Transverse colon (tissue), 1 donor: Measurements from ENCODE around the gene LEKR1.

ENCODE experiments used
- EP300 ChIP-seq: sonication (generic); formaldehyde crosslinking; IDR thresholded peaks from one replicate; pipeline ENCODE4 v1.6.1; 2017; ENCODE audit warnings: antibody characterized with exemption, low read depth
- POLR2A ChIP-seq: fragments of 450-650 bp; IDR thresholded peaks from one replicate; pipeline ENCODE4 v1.6.1; 2016; ENCODE audit warnings: antibody characterized with exemption, mild to moderate bottlenecking, moderate library complexity

DNA sequence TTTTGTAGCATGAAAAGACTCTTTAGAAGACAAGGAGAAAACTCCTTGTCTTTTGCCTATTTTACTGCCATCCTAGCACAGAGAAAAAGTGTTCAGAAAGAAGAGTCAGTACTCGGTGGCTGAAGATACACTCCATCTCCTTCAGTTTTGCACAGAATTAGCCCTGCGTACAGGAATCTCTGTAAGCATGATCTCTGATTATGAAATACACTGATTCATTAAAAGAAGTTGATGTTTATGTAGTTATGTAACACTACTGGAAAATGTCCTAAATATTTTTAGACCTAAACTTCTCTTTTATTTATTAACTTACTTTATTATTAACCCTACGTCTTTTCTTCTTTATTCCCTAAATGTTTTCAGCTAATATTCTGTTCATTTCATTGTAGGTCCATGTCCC lies 138.4 kb downstream of the LEKR1 start:
- TF ChIP-seq POLR2A (no peak), EP300 (no peak)
